NCI-H1930 (cell line): ENCODE data around the gene RINL.
A peak's percentile ranks its signal among the peaks of the same experiment; 100 is the strongest.

Experiments
- DNase-seq, 2 experiments: peaks; one replicate each; lab custom pipeline; 2025; lab: John Stamatoyannopoulos, UW

Gene RINL

DNA sequence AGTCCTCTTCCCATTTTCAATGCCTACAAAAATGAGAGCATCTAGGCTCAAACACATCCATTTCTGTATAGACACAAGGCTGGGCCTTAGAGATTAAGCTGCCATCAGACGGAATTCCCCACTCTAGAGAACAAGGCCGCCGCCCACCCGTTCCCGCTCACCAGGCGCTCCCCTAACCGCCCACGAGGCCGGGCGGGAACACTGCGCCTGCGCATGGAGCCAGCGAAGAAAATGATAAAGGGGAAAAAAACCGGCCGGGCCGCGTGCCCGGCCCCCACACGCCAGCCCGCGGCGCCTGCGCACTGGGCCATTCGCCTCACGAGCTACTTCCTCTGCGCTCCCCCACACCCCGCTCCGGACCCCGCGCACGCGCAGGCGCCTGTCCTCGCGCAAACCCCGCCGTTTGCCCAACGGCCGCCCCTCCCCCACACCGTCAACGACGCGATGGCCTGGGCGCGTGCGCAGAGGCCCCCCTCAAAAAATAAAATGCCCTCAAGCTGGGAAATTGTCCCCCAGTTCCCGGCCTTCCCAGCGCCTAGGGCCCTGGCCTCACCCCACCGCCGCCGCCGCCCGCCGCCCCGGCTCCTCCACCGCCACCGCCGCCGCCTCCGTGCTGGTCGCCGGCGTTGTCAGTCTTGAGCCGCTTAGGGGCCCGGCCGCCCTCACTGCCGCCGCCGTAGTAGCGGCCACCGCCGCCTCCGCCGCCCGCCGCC is 28.8 kb downstream of the RINL start:
- peak; percentile 96 to 97 for DNase-seq

DNA sequence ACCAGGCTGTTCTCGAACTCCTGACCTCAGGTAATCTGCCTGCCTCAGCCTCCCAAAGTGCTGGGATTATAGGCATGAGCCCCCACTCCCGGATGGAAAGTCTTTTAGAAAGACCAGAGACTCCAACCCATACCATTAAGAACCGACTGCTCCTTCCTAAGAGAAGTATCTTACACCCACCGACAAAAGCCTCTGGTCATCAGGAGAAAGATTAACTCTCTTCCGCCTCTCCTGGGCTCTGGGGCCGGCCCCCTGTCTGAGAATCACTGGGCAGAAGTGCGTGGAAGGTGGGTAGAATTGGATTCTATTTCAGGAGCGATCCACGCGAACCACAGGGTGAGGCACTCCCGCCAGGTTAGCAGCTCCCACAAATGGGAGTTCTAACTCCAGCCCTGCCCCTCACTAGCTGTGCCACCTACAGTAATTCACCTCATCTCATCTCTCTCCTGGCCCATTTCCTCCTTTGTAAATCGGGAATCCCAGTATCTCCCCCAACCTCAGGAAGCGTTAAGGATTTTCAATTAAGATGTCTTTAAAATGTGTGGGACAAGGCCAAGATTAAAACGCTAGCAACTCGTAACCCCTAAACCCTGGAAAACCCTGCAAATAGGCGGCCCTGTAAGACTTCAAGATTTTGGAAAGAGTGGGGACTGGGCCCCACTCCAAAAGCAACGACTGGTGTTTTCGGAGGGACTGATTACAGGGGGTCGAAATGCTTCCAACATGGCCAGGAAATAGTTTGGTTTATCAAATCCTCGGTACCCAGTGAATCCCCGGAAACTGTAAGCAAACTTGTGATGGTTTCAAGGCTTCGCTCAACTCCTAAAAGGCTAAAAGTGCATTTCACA is 29.6 kb downstream of the RINL start:
- DNase-seq: no peak

DNA sequence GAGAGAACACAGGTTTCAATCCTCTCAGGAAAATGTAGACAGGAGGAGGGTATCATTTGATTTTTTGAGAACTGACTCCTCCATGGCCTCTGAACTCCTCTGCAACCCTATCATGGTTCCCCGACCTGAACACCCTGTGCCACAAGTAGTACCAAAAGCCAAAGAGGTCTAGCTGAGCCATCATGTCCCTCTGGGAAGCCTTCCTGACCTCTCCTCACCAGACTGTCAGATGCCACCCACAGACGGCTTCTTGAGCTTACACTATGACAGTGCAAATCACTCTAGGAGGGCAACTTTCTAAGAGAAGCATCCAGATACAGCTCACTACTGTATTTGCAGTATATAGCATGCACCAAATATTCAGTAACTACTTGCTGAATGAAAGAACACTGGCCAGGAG is 32.0 kb downstream of the RINL start:
- no peak for DNase-seq

DNA sequence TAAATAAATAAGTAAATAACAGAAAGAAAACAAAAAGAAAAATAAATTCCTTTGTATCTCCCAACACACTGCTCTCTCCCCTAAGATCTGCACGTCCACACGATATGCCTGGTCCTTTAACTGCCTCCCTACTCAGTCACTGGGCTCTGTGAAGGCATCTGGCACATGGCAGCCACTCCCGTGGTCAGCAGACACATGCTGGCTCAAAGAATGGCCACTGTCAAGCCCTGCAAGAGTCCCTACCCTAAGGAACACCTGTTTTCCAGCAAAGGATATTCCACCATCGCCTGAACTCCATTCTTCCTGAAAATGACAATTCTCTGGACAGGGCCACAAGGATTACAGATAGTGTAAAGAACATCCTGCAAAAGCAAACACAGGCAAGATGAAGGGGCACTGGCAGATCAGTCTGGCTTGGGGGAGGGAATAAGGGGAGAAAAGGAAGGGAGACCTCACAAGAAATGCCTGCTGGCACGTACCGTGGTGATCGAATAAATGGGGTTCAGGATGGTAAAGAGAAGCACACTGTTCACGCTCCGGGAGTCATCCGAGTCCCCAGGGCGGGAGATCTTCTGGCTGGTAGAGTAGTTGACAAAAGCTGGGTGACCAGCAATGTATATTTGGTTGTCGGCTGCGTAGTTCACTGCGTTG is 32.6 kb downstream of the RINL start:
- DNase-seq: no peak

DNA sequence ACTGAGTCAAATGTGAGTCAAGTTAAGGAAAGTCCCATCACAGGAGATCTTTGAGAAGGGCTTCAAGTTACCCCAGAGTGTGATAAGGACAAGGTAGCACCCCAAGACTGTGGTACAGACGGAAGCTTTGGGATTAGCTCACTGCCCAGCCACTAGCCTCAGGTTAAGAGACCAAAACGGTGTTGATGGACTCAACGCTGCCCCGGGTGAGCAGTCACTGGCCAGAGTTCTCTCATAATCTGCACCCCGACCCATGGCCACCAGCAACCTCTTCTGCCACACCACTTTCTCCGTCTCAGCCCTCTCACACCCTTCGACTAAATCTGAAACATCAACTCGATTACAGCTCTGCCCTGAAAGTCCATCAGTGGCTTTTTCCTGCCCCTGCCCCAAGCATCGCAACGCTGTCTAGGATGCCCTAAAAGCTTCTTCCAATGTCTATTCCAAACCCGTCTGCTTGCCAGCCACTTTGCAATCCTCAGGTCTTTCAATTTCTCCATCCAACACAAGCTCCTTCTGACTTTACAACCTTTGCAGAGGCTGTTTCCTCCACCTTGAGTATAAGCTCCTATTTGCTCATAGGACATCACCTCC is 33.9 kb downstream of the RINL start:
- no peak for DNase-seq

DNA sequence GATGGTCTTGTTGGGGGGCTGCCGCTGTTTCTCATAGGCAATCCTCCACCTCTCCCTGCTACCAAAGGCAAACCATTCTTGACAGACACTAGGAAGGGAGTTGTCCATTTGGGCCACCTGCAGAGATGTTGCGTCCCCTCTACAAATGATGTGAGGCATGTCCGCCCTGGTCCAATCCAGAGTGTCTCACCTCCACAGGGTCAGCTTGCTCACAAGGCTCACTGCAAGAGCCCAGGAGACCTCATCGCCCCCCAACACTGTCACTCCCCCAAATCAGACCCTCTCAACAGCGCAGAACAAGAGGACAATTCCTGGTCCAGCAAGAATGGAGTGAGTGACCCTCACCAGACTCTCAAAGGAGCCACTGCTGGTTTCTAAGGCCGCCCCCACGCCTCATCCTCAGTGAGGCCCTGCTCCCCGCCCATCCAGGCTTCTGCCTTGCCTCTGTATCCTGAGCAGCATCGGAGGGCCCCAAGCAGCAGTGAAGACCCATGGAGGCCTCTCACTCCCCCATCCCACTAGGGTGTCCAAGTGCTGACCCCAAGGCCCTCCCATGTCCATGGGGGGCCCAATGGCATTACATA is 34.8 kb downstream of the RINL start:
- DNase-seq: no peak

DNA sequence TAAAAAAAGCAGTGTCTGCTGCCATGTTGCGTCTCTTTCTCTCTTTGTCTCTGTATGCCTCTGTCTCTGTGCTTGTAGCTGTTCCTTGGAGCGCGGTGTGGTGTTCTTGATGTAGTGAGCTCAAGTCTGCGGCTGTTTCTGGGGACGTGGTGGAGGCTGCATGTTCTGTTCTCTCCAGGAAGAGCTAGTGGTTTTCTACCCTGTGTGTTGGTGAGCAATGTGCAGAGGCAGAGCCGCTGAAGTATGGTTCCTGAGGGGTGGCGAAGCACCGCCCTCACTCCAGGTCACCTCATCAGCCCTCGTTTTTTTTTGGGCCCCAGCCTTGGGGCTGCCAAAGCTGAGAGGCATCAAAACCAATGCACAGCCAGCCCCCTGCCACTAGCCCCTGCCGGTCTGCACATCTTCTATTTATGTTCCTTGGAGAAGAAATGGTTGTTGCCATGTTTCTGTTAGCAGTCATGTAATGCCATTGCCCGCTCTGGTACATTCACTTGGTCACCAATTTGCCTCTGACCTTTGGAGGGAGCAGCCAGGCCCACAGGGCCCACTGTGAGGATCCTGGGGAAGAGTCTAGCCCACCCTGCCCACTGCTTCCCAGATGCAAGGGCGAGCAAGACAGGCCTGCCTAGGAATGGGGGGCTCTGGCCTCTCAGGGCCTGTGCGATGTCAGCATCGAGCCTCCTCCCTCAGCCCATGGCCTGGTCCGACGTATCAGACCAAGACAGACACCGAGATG is 35.5 kb downstream of the RINL start:
- DNase-seq: no peak

DNA sequence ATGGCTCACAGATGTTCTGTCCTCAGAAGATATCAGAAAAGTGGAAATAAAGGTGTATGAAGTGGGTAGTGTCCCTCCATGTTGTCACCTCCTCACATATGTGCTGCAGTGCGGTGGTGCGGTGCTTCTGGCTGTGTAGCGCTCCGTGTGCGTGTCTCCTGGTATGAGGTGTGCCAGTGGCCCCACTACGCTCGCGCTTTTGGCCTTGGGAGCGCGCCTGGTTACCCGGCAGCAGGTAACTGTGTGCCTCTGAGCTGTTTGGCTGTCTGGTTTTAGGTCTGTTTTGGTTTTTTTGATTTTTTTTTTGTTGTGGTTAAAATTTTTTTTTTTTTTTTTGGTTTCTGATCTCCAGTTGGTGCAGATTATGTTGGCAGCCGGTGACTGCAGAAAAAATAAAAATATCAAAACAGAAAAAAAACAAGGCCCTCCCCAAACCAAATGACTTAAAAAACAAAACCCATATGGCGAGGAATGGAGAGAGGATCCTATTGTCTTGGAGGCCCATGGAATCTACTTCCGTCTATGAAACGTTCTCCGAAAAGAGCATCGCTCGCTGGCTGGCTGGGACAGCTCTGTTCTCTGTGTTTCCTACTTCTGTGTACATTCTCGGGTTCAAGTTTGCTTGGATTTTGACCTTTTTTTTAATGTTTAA is 36.2 kb downstream of the RINL start:
- DNase-seq: no peak

DNA sequence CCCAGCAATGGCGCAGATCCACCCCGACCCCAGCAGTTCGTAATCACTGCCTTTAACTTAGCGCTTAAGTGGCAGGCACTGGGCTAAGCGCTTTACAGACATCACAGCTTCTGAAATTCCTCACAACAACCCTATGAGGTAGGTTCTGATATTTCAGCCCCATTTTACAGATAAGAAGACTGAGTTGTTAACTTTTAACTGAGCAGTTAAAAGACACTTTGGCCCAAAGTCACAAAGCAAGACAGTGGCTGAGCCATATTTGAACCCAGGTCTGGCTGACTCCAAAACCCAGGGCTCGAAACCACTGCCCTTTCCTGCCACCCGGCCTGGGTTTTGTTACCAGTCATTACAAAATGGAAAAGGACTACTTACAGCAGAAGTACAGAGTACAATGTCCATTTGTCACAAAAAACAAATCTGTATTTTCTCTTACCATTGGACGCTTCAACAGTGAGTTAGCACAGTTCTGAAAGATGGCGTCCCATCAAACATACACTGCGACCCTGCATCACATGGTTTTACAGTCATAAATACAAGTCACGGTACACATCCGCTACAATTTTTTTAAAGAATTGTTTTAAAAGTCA is 36.8 kb downstream of the RINL start:
- no peak for DNase-seq

DNA sequence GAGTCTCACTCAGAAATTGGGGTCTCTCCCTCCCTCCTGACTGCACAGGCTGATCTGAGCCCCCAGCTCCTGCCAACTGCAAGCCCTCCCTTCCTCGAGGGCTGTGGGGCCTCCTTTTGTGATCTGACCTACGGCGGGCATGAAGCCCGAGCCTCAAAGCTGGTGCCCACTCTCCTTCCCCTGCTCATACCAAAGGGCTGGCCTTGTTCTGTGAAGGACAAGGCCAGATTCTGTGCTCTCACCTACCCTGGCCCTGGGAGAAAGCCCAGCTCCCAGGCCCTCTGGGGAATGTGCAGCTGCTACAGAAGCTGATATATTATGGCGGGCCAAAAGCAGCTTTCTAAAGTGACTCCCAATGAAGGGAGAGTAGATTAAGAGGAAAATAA is 37.5 kb downstream of the RINL start:
- no peak for DNase-seq

DNA sequence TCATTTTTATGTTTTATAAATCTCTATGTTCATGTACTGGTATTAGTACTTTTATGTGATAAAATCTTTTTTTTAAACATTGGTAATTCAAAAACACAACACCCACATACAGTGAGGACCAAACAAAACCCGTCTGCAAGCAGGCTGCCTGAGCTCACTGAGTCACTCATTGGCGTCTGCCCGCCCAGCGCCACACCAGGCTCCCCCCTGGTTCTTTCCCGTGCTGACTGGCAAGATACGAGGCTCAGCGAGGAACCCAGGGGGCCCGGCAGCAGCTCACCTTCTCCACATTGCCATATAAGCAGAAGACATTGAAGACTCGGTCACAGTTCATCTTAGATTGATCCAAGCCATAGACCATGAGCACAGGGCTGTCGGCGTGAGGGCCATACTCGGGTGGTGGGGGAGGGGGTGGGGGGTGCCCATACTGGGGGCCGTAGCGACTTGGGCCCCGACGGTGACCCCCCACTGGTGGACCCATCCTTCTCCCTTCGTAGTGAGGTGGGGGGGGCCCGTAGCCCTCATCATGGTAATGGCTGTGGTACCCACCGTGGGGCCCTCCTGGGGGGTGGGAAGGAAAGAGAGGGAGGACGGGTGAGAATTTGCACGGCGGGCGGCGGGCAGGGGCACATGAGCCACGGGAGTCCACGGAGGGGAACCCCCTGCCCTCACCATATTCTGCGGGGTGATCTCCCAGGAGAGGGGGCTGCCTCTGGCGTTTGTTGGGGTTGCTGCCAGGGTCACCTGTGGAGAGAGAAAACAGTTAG is 38.1 kb downstream of the RINL start:
- DNase-seq: no peak

DNA sequence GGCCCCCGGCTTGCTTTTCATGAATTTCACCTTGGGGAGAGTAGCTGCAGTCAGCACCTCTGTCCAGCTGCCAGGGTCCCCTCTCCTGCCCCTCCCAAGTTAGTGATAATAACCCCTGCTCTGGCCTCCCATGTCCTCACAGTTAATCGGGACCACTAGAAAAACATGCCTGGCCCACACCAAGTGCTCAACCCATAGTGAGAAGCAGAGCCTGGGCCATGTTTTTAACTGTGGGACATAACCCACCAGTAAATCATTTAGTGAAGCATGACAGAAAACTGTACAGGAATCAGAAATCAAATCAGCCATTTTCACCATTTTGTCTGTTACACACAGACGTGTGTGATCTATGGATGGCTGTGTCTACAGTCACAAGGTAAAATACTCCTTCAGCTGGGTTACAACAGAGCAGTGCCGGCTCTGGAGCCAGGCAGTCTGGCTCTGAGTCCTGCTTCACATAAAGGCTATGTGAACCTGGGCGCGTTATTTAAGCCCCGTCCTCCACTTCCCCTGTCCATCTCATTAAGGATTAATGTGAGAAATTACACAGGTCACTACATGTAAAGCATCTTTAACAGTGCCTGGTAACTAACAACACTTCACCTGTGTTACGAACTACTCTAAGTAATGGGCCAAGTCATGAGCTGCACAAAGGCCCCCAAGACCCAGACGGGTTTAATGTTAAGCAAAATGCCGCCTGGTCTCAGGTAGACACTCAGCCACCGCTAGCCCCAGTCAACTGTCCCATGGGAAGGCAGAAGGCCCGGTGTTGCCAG is 38.9 kb downstream of the RINL start:
- DNase-seq: no peak

DNA sequence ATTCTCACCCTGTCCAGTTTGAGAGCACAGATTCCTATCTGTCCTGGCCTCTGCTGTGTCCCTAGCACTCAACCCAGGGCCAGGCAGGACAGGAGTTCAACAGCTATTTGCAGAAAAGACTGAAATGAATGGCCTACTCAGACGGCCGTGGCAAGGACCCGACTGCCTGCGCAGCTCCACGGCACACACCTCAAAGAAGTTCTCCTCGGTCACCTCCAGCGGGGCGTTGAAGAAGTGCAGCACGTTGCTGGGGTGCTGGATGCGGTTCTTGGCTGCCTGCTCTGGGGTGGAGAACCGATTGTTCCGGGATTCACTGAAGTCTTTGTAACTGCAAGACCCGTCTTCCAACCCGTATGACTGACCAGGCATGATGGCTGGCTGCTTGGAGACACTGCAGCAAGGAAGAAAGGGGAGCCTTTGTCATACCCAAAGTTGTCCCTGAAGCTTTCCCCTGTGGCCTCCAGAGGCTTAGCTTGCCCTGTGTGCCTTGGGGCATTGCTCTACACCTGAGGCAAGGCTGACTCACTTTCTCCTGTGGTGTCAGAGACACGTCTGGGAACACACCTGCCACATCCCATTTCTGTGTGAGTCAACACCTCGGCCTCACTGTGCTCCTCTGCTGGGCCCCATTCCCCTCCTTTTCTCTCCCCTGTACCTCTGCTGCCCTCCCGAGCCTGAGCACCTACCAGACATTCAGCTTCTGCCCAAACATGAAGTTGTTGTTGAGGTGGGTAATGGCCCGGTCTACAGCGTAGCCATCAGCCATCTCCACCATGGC is 39.7 kb downstream of the RINL start:
- DNase-seq: no peak

DNA sequence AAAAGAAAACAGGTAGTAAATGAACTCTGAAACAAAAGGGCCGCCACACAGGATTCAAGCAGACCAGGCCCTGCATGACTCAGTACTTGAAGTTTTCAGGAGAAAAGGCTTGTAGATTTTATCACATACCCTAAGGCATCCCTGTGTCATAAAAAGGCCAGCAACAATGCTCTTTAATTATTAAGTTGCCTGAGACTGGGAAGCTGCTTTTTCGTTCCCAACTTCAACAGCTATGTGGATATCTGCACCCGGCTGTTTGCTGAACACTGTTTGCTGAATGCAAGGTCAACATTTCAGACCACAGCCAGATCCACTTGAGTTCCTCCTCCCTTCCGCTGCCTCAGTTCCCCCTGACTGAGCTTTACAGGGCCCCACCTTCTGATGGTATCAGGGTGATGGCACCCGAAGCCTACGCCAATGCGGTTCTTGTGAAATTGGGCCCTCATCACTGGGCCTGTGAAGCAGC is 40.4 kb downstream of the RINL start:
- DNase-seq: no peak

DNA sequence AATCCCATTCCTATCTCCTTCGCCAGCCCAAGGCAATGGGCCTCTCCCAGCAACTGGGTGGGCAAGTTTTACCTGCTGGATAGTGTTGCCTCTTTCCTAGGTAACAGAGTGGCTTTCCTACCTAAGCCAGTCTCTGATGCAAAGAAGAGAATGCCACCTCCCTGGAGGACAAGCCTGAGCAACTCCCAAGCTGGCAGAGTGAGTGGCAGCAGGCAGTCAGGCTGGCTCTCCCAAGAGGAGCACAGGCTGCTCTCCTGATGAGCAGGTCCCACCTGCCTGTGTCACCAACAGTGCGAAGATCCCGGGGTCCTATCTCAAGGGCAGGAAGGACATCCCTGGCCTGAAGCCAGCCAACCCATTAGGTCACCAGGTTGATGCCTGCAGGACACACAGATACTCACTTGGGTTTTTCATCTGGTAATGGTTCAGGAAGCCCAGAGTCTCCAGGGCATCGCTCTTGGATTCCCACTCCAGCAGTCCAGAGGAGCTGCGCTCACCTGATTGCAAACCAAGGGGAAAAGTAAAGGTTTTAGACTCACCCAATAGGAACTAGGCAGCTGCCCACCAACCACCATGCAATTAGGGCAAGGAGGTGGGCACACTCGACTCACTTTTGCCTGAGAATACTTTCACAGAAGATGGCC is 41.0 kb downstream of the RINL start:
- DNase-seq: no peak

DNA sequence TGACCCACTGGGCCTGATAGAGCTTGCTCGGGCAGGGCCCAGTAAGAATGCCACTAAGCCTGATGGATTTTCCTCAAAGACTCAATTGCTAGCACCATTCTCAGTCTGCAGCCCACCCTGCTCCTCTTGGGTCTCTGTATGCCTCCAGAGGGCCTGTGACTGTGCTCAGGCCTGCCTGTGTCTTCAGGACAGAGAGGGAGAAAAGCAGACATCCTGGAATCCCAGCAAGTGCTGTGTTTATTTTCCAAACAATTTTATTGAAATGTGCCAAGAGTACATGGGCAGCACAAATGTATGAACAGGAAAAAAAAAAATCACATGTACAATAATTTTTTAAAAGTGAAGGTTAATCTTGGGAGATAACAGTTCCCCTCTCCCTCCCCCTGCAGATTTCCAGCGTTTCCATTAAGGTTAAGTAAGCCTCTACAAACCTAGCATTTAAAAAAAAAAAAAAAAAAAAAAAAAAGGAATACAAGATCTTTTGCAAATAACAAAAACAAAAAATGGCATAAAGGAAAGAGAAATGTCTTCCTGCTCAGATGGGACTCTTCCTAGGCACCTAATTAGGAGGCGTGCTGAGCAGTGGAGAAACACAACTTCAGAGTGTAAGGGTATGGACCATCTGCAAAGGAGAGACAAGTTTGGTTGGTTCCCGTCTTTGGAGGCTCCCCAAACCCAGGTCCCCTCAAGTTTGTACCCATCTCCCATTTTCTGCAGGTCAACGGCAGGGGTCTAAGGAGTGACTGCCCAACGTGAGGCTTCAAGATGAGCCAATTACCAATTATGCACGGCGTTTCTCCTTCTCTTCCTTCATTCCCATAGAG is 41.7 kb downstream of the RINL start:
- DNase-seq: no peak

DNA sequence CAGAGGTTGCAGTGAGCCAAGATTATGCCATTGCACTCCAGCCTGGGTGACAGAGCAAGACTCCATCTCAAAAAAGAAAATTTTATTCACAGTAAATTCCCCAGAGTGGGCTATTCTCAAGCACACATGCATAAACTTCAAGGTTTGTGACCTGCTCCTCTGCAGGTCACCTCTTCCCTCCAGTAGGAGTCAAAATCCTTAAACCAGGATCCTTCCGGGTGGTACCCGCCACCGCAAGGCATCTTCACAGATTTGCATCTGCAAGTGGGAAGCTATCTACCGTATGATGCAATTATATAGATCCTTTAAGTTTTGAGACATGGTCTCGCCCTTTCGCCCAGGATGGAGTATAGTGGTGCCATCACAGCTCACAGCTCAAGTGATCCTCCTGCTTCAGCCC is 43.5 kb downstream of the RINL start:
- no peak for DNase-seq
